GM19351 (cell line): ENCODE results near the gene CARD6.
"Not testable (repeated sequence)": the region's sequence is repeated elsewhere in the genome, so short reads cannot be mapped to it uniquely, and the experiment has no call there.

Source experiments
- ATAC-seq: cut with Tn5 transposase; IDR thresholded peaks from one replicate; pipeline ENCODE4 v1.9.1; 2021; ENCODE audit warnings: mild to moderate bottlenecking, moderate library complexity; ENCODE audit not compliant: unreplicated experiment

The CARD6 gene, protein sequence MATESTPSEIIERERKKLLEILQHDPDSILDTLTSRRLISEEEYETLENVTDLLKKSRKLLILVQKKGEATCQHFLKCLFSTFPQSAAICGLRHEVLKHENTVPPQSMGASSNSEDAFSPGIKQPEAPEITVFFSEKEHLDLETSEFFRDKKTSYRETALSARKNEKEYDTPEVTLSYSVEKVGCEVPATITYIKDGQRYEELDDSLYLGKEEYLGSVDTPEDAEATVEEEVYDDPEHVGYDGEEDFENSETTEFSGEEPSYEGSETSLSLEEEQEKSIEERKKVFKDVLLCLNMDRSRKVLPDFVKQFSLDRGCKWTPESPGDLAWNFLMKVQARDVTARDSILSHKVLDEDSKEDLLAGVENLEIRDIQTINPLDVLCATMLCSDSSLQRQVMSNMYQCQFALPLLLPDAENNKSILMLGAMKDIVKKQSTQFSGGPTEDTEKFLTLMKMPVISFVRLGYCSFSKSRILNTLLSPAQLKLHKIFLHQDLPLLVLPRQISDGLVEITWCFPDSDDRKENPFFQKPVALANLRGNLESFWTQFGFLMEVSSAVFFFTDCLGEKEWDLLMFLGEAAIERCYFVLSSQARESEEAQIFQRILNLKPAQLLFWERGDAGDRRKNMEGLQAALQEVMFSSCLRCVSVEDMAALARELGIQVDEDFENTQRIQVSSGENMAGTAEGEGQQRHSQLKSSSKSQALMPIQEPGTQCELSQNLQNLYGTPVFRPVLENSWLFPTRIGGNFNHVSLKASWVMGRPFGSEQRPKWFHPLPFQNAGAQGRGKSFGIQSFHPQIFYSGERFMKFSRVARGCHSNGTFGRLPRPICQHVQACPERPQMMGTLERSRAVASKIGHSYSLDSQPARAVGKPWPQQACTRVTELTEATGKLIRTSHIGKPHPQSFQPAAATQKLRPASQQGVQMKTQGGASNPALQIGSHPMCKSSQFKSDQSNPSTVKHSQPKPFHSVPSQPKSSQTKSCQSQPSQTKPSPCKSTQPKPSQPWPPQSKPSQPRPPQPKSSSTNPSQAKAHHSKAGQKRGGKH

DNA sequence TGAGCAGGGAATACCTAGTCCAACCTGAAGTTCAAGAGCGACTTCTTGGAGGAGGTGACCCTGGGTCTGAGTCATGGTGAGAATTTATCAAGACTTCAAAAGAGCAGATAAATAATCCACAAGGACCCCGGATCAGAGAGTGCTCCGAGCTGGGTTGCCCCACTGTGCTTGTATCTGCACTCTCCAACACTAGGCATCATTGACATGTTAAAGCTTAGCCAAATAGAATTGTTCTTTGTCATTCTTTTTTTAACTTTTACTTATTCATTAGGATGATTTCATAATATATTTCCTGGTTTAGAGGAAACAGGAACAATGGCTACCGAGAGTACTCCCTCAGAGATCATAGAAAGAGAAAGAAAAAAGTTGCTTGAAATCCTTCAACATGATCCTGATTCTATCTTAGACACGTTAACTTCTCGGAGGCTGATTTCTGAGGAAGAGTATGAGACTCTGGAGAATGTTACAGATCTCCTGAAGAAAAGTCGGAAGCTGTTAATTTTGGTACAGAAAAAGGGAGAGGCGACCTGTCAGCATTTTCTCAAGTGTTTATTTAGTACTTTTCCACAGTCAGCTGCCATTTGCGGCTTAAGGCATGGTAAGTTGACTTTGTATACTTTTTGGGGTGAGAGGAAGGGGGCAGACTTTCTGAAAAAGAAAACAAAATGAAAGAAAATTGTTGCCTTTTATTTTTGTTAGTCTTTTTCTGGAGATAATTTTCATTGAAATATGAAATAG is at the start of gene CARD6:
Gene CARD6, plus strand, starts transcription at position 300 of the 738 bp plus-strand sequence. Its CDS starts 16 bp downstream, at position 316.
- peak; percentile 58 for ATAC-seq

DNA sequence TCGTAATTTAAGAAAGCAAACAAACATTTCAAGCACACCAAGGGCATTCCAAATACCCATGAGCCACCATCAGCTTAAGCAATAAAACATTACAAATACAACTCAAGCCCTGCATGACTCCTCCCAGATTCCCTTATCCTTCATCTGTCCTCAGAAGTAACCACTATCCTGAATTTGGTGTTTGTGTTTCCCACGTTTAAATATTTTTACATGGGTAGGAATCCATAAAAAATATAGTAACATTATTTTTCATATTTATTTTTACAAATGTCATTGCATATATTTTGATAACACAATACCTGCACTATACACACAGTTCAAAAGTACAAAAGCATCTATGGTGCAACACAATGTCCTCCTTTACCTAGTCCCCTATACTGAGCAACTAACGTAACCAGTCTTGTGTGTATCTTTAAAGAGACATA is 49.4 kb upstream of the CARD6 start:
- ATAC-seq = no peak

DNA sequence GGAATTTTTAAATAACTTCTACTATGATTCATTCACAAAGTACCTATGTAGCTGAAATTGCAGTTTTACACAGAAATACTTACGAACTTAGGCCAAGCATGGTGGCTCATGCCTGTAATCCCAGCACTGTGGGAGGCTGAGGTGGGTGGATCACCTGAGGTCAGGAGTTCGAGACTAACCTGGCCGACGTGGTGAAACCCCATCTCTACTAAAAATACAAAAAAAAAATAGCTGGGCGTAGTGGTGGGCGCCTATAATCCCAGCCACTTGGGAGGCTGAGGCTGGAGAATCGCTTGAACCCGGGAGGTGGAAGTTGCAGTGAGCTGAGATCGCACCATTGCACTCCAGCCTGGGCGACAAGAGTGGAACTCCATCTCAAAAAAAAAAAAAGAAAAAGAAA is 48.5 kb upstream of the CARD6 start:
- ATAC-seq = not testable (repeated sequence)

DNA sequence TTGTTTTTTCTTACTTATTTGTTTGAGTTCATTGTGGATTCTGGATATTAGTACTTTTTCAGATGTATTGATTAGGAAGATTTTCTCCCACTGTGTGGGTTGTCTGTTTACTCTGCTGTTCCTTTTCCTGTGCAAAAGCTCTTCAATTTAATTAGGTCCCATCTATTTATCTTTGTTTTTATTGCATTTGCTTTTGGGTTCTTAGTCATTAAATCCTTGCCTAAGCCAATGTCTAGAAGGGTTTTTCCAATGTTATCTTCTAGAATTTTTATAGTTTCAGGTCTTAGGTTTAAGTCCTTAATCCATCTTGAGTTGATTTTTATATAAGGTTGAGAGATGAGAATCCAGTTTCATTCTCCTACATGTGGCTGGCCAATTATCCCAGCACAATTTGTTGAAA is 46.8 kb upstream of the CARD6 start:
- not testable (repeated sequence) for ATAC-seq

DNA sequence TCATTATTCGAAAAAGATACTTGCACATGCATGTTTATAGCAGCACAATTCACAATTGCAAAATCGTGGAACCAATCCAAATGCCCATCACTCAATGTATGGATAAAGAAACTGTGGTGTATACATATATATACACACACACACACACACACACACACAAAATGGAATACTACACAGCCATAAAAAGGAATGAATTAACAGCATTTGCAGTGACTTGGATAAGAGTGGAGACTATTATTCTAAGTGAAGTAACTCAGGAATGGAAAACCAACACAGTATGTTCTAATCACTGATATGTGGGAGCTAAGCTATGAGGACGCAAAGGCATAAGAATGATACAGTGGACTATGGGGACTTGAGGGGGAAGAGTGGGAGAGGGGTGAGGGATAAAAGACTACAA is 46.3 kb upstream of the CARD6 start:
- ATAC-seq = not testable (repeated sequence)

DNA sequence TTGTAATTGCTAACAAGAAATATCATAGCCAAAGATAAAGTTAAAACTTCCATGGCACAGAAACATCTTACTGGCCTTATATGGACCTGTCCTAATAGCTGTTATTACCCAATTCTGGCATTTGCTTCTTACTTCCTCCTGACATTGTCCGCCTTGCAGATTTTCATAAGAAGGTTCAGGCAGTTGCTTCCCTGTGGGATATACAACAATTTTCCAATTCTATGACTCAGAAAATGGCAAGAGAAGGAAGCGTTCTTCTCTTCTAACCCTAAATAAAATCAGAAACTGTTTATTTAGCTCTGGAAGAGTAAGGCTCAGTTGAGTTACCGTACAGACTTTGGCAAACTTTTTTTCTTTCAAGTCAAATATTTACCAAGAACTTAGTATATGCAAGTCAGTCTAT is 44.7 kb upstream of the CARD6 start:
- ATAC-seq = no peak

DNA sequence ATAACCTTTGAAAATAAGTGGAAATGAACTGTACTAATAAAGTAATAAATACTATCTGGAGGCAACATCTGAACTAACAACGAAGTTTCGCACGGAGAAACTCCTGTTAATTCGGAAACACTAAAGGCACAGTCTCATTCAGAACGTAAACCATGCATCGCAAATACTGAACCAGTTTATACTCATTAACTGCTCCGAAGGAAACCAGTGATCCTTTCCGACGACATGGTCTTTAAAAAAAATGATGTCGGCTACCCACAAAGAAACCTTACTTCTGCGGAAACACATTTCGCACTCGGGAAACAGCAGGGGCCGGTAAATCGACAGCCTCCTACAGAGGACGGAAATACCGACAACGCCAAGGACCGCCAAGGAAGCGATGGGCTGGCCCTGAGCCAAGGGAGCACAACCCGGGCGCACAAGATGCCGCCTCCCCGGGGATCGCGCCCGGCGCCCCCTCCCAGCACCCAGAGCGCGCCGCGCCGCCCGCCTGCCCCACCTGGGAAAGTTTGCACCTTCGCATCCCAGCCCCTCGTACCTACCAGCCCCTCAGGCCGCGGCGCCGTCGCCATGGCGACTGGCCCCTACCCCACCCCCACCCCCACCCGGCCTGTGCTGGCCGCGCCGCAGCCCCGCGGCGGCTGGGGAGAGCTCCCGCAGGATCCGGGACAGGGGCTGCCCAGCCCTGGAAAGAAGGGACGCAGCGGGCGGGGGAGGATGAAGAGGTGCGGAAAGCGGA is 43.7 kb upstream of the CARD6 start:
- peak; percentile 32 for ATAC-seq

DNA sequence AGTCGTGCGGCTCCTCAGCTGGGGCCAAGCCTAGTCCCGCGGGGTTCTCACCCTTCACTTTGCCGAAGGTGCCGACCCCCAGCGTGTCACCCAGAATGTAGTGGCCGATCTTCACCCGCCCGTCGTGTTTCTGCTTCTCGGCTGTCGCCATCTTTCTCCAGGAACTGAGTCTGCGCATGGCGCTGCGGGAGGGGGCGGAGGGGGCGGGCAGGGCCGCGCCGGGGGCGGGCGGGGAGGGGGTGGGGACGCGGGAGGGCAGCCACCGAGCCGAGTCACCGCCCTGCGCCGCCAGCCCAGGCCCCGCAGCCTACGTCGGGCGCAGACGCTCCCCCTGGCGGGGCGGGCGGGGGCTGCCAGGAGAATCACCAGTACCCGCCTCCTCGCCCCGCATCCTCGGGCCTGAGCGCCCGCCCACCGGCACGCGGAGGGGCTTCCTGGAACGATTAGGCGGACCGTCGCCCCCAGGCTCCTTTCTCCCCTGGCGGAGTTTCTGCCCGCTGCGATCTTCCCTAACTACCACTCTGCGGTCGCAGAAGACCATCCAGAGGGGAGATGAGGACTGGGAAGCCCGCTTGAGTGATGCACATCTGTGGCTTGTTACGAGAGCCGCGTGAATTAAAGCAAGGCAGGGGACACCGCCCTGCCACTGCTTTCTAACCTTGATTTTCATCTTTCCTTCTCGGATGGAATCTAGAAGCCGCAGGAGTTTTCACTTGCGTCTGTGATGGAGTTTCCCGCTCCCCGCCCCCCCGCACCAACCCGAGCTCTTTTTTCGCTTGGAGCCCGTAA is 43.0 kb upstream of the CARD6 start, which contains the start of gene PRKAA1:
Gene PRKAA1, minus strand, starts transcription at position 363 of the 789 bp plus-strand sequence. Its CDS starts 185 bp downstream, at position 178.
- peak; percentile 96 for ATAC-seq

DNA sequence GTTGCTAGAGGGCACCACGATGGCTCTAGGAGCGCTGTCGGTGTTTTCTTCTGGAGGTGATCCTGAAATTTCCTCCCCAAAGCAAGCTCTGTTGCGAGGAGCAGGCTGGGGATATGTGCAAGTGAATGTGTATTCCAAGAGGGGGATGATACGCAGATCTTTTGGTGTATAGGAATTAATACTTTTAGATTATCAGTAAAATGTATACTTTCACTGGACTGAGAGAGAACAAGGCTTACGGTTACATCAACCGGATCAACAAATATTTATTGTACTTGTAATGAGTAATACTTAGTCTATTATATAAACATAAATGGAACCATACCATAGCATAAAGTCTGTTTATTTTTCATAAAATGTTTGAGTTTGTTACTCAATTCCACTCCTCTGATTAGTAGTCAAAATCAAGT is 42.4 kb upstream of the CARD6 start:
- ATAC-seq = no peak

DNA sequence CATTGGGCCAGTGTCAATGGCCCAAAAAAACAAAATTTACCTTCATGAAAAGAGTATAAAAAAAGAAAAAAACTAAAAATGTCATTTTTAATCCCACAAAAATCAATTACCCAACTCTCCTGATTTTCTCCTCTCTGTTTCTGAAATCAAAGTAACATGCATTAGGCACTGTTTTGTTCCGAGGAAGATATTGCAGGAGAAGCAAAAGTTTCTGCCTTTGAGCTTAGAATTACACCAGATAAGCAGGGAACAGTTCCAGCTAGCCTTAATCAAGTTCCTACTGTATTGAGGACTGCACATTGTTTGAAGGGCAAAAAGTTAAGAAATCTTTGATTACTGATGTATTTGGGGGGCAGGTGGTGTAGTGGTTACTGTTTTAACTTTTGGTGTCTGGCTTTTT is 41.9 kb upstream of the CARD6 start:
- ATAC-seq = no peak

DNA sequence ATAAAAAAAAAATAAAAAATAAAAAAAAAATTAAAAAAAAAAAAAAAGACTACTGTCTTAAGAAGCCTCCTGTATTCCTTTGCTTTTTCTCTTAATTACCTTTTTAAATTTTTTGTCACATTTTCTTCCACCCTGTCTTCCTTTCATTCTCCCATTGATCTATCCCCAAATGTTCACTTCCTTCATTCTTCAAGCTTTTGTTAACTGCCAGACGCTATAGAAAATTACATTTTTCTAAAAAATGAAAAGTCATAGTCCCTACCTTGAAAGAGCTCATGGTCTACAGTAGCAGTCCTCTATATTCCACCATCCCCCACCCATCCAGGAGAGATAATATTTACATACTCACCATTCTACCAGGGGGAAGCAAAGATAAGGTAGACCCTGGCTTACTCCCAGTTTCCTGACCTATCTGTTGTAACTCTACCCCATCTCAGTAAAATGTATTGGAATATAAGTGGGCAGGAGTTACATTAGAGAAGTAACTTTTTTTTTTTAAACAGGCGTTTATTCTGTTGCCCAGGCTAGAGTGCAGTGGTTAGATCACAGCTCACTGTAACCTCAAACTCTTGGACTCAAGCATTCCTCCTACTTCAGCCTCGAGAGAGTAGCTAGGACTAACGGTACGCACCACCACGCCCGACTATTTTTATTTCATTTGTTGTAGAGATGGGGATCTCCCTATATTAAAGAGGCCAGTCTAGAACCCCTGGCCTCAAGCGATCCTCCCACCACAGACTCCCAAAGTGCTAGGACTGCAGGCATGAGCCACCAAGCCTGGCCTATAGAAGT is 39.2 kb upstream of the CARD6 start:
- no peak for ATAC-seq

DNA sequence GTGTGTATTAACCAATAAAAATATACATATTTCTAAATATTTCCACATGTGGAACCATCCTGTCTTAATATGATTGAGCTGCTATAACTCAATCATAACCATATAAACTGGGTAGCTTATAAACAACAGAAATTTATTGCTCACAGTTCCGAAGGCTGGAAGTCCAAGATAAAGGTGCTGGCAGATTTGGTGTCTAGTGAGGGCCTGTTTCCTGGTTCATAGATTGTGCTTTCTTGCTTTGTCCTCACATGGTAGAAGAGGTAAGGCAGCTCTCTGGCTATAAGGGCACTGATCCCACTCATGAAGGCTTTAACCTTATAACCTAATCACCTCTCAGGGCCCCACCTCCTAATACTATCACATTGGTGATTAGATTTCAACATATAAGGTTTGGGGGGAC is 29.0 kb upstream of the CARD6 start:
- ATAC-seq = no peak

DNA sequence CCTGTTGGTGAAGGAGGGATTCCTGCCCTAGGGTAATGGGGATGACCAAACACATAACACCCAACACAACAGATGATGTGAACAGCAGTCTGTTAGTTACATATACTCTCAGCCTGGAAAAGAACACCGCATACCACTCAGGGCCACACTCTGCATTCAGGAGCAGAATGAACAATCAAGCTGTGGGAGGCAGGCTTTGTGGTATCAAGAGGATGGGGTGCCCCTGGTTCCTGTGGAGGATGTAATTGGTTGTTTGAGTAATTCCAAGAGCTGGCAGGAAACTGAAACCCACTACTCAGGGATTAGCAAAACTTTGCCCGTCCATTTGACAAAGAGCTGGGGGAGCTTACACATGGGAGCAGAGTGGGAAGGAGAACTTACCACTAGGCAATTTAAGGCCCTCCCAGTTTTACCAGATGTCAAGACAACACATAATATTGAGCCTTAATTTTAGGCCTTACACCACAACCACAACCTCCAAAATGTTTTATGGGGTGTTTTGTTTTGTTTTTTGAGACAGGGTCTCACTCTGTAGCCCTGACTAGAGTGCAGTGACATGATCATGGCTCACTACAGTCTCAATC is 27.4 kb upstream of the CARD6 start:
- no peak for ATAC-seq

DNA sequence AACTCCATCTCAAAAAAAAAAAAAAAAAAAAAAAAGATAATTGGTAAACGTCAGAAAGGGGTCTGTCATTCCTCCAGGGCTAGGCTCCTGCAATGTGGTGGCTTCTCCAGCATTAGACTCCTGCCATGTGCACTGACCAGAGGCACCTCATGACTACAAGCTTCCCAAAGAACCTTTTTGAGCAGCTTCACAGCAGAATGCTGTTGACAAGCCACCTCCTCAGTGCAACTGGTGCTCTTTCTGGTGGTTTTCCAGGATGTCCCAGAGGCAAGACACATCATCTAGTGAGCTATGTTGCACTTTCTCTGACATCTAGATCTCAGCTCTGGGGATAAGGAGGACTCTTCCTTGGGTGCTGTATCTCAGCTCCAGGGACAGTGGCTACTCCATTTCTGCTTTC is 17.7 kb upstream of the CARD6 start:
- no peak for ATAC-seq

DNA sequence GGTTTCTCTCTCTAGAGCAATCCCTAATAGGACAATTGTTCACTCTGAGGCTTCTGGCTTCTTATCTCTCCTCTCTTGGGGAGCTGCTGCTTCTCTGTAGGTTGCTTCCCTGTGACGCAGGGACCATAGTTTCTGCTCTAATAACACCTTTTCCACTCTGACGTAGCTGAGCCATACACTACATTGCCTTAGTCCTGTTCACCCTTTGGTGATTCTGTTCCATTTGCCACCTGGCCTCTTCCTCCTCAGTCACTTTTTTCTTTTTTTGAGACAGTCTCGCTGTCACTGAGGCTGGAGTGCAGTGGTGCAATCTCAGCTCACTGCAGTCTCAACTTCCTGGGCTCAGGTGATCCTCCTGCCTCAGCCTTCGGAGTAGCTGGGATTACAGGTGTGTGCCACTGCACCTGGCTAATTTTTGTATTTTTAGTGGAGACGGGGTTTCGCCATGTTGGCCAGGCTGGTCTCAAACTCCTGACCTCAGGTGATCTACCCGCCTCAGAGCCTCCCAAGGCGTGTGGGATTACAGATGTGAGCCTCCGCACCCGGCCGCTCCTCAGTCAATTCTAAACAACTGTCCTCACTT is 15.6 kb upstream of the CARD6 start:
- ATAC-seq = not testable (repeated sequence)

DNA sequence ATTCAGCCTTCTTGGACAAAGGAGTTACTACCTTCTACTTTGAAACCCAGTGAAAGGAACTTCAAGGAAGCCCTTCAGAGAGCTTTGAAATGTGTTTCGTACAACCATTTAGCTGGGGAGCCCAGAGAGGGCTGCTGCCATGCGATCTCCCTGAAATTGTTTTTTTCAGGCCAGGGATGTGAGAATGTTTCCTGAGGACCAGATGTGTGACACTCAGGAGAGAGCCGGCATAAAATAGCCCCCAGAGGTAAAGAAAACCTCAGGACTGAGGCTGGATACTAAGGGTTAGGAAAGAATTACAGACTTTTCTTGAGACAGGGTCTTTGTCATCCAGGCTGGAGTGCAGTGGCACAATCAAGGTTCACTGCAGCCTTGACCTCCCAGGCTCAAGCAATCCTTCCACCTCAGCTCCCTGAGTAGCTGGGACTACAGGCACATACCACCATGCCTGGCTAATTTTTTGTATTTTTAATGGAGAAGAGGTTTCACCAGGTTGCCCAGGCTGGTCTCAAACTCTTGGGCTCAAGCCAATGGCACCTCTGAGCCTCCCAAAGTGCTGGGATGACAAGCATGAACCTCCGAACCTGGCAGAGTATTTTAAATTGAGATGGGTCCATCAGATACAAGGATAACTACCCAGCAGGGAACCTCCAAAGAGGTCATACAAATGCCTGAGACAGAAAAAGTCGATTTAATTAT is 14.5 kb upstream of the CARD6 start:
- no peak for ATAC-seq
